ENCODE results near the gene IMPDH1.
A peak's percentile ranks its signal among the peaks of the same experiment; 100 is the strongest.

The IMPDH1 gene

GRCh38 chr7:128358233-128358632 is 51.5 kb downstream of the IMPDH1 start:
- no peaks in the 10 kb centered on the region for H3K9me3 ChIP-seq (ENCODE audit: control extremely low read depth in 1 of 5, control insufficient read depth in 4 of 5, insufficient read depth in 2 of 5, low read depth in 1 of 5, low read length in 4 of 5)
- no peak for DNase-seq
- ChIA-PET CTCF (interaction anchor here (0.9 to 67.2 kb wide), 4 partner anchors 11 to 102 kb away, joined by 3 to 1829 read pairs (median 15); partner anchors contain the start of gene IMPDH1), POLR2A (no interaction called here)
- no CpG with 5 or more reads among the region's 1 CpG for WGBS (ENCODE audit: insufficient coverage)
- H3K36me3 ChIP-seq (ENCODE audit: control insufficient read depth in 4 of 4, insufficient read depth in 4 of 4, low read length in 3 of 4): no peaks in the 10 kb centered on the region
- H3K4me3 ChIP-seq (ENCODE audit: control insufficient read depth in 1 of 7, extremely low read depth in 1 of 7, insufficient read depth in 4 of 7, low read depth in 2 of 7, low read length in 6 of 7): no peak overlapping the region
- H3K27ac ChIP-seq (ENCODE audit: insufficient read depth in 1 of 2, low read depth in 1 of 2, low read length in 2 of 2, poor library complexity in 1 of 2, severe bottlenecking in 2 of 2): no peak overlapping the region
- H3K4me1 ChIP-seq (ENCODE audit: control extremely low read depth in 1 of 4, control insufficient read depth in 4 of 4, insufficient read depth in 4 of 4, low read length in 3 of 4): peaks cover 3 to 20% (median 19%) of the 10 kb centered on the region in 4 experiments
- H3K27me3 ChIP-seq (replicated peaks in 2 of 5; ENCODE audit: control insufficient read depth in 4 of 5, insufficient read depth in 5 of 5, low read length in 4 of 5): peaks cover under 1 to 44% (median 18%) of the 10 kb centered on the region in 5 experiments

DNA sequence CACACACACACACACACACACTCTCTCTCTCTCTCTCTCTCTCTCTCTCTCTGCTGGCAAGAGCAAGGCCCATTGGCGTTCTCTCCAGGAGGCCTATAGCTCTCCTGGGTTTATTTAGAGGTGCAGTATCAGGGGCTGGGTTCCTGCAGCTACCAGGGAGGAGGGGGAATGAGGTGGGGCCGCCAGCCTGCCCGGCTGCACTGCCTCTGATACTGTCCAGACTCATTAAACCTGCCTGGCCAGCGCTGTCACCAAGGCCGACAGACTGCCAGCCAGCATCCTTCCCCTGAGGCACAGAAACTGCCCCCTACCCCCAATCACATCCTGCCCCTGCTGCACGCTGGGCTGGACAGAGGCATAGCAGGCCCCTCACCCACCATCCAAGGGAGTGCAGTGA is 52.6 kb downstream of the IMPDH1 start:
- Histone ChIP-seq H3K27me3 (replicated peaks in 2 of 5; ENCODE audit: control insufficient read depth in 4 of 5, insufficient read depth in 5 of 5, low read length in 4 of 5) (peaks cover 3 to 44% (median 18%) of the 10 kb centered on the region in 5 experiments), H3K4me1 (ENCODE audit: control extremely low read depth in 1 of 4, control insufficient read depth in 4 of 4, insufficient read depth in 4 of 4, low read length in 3 of 4) (peaks cover 3 to 22% (median 20%) of the 10 kb centered on the region in 4 experiments), H3K4me3 (ENCODE audit: control insufficient read depth in 1 of 7, extremely low read depth in 1 of 7, insufficient read depth in 4 of 7, low read depth in 2 of 7, low read length in 6 of 7) (no peak overlapping the region), H3K36me3 (ENCODE audit: control insufficient read depth in 4 of 4, insufficient read depth in 4 of 4, low read length in 3 of 4) (no peaks in the 10 kb centered on the region), H3K9me3 (ENCODE audit: control extremely low read depth in 1 of 5, control insufficient read depth in 4 of 5, insufficient read depth in 2 of 5, low read depth in 1 of 5, low read length in 4 of 5) (no peaks in the 10 kb centered on the region), H3K27ac (ENCODE audit: insufficient read depth in 1 of 2, low read depth in 1 of 2, low read length in 2 of 2, poor library complexity in 1 of 2, severe bottlenecking in 2 of 2) (no peak overlapping the region)
- 84% methylated on average over 5 of the region's 6 CpGs for WGBS (ENCODE audit: insufficient coverage)
- CTCF ChIA-PET: interaction anchor here (0.9 to 67.2 kb wide), 5 partner anchors 10 to 103 kb away, joined by 3 to 1829 read pairs (median 14); partner anchors contain the start of gene IMPDH1
- DNase-seq: no peak
- POLR2A ChIA-PET: interaction anchor here (0.6 kb wide), 1 partner anchor 576 kb away, joined by 3 read pairs; no protein-coding TSS in a partner anchor

DNA sequence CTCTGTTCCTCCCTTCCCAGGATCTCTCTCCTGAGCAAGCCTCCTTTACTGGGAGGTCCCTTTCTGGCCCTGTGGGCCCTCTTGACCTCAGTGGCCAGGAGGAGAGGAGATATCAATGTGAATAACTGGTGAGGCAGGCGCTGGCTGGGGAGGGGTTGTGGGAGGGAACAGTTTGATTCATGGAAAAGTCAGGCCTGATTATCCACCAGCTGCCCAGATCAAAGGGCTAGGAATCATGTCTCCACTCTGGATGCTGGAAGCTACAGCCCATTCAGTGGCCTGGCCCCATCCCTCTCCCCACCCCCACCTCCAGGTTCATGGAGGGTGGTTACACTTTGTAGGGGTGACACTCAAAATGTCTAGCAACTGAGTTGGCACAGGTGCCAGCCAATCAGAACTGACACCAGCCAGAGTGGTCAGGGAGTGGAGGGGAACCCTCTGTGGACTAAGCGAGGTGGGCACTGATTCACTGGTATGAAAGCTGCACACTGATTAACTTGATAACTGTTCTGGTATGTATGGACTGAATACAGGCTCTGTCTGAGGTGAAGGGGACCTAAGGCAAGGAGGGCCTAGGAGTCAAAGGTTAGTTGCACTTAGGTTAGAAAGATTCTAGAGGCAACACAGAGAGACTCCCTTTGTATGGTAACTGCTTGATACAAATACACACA is 53.1 kb downstream of the IMPDH1 start:
- H3K27ac ChIP-seq (ENCODE audit: insufficient read depth in 1 of 2, low read depth in 1 of 2, low read length in 2 of 2, poor library complexity in 1 of 2, severe bottlenecking in 2 of 2): no peak overlapping the region
- peaks cover 3 to 21% (median 19%) of the 10 kb centered on the region in 4 experiments for H3K4me1 ChIP-seq (ENCODE audit: control extremely low read depth in 1 of 4, control insufficient read depth in 4 of 4, insufficient read depth in 4 of 4, low read length in 3 of 4)
- H3K27me3 ChIP-seq (replicated peaks in 2 of 5; ENCODE audit: control insufficient read depth in 4 of 5, insufficient read depth in 5 of 5, low read length in 4 of 5): peaks cover 3 to 42% (median 17%) of the 10 kb centered on the region in 5 experiments
- no peak overlapping the region for H3K4me3 ChIP-seq (ENCODE audit: control insufficient read depth in 1 of 7, extremely low read depth in 1 of 7, insufficient read depth in 4 of 7, low read depth in 2 of 7, low read length in 6 of 7)
- no peaks in the 10 kb centered on the region for H3K36me3 ChIP-seq (ENCODE audit: control insufficient read depth in 4 of 4, insufficient read depth in 4 of 4, low read length in 3 of 4)
- no peaks in the 10 kb centered on the region for H3K9me3 ChIP-seq (ENCODE audit: control extremely low read depth in 1 of 5, control insufficient read depth in 4 of 5, insufficient read depth in 2 of 5, low read depth in 1 of 5, low read length in 4 of 5)
- 100% methylated on average over 1 of the region's 2 CpGs for WGBS (ENCODE audit: insufficient coverage)
- ChIA-PET CTCF (interaction anchor here (1.2 to 67.2 kb wide), 6 partner anchors 9 to 53 kb away, joined by 3 to 1829 read pairs (median 10); partner anchors contain the start of gene IMPDH1), POLR2A (no interaction called here)
- no peak for DNase-seq

- H3K36me3 ChIP-seq (ENCODE audit: control insufficient read depth in 4 of 4, insufficient read depth in 4 of 4, low read length in 3 of 4): no peaks in the 10 kb centered on the region
- peaks cover 3 to 14% (median 10%) of the 10 kb centered on the region in 4 experiments for H3K4me1 ChIP-seq (ENCODE audit: control extremely low read depth in 1 of 4, control insufficient read depth in 4 of 4, insufficient read depth in 4 of 4, low read length in 3 of 4)
- H3K9me3 ChIP-seq (ENCODE audit: control extremely low read depth in 1 of 5, control insufficient read depth in 4 of 5, insufficient read depth in 2 of 5, low read depth in 1 of 5, low read length in 4 of 5): no peaks in the 10 kb centered on the region
- WGBS (ENCODE audit: insufficient coverage): 100% methylated on average over 1 of the region's 1 CpG
- ChIA-PET POLR2A (no interaction called here), CTCF (interaction anchor here (1.3 to 67.2 kb wide), 4 partner anchors 9 to 56 kb away, joined by 4 to 1829 read pairs (median 10); partner anchors contain the start of genes IMPDH1 and RBM28)
- no peak overlapping the region for H3K4me3 ChIP-seq (ENCODE audit: control insufficient read depth in 1 of 7, extremely low read depth in 1 of 7, insufficient read depth in 4 of 7, low read depth in 2 of 7, low read length in 6 of 7)
- H3K27me3 ChIP-seq (replicated peaks in 2 of 5; ENCODE audit: control insufficient read depth in 4 of 5, insufficient read depth in 5 of 5, low read length in 4 of 5): peaks cover 3 to 56% (median 29%) of the 10 kb centered on the region in 5 experiments
- H3K27ac ChIP-seq (ENCODE audit: insufficient read depth in 1 of 2, low read depth in 1 of 2, low read length in 2 of 2, poor library complexity in 1 of 2, severe bottlenecking in 2 of 2): no peak overlapping the region
- DNase-seq: no peak
Observed at GRCh38 chr7:128353610-128354009, 56.2 kb downstream of the IMPDH1 start.

- POLR2A ChIA-PET: no interaction called here
- Histone ChIP-seq H3K27me3 (replicated peaks in 2 of 5; ENCODE audit: control insufficient read depth in 4 of 5, insufficient read depth in 5 of 5, low read length in 4 of 5) (peaks cover 3 to 57% (median 29%) of the 10 kb centered on the region in 5 experiments), H3K4me1 (ENCODE audit: control extremely low read depth in 1 of 4, control insufficient read depth in 4 of 4, insufficient read depth in 4 of 4, low read length in 3 of 4) (peaks cover 3 to 14% (median 10%) of the 10 kb centered on the region in 4 experiments), H3K27ac (ENCODE audit: insufficient read depth in 1 of 2, low read depth in 1 of 2, low read length in 2 of 2, poor library complexity in 1 of 2, severe bottlenecking in 2 of 2) (no peak overlapping the region), H3K9me3 (ENCODE audit: control extremely low read depth in 1 of 5, control insufficient read depth in 4 of 5, insufficient read depth in 2 of 5, low read depth in 1 of 5, low read length in 4 of 5) (no peaks in the 10 kb centered on the region), H3K36me3 (ENCODE audit: control insufficient read depth in 4 of 4, insufficient read depth in 4 of 4, low read length in 3 of 4) (no peaks in the 10 kb centered on the region), H3K4me3 (ENCODE audit: control insufficient read depth in 1 of 7, extremely low read depth in 1 of 7, insufficient read depth in 4 of 7, low read depth in 2 of 7, low read length in 6 of 7) (no peak overlapping the region)
- WGBS (ENCODE audit: insufficient coverage): 90% methylated on average over 3 of the region's 3 CpGs
- DNase-seq: no peak
- CTCF ChIA-PET: interaction anchor here (0.7 to 67.2 kb wide), 8 partner anchors 9 to 108 kb away, joined by 3 to 1829 read pairs (median 4); partner anchors contain the start of genes IMPDH1 and RBM28
Observed at GRCh38 chr7:128353189-128353588, 56.6 kb downstream of the IMPDH1 start.

DNA sequence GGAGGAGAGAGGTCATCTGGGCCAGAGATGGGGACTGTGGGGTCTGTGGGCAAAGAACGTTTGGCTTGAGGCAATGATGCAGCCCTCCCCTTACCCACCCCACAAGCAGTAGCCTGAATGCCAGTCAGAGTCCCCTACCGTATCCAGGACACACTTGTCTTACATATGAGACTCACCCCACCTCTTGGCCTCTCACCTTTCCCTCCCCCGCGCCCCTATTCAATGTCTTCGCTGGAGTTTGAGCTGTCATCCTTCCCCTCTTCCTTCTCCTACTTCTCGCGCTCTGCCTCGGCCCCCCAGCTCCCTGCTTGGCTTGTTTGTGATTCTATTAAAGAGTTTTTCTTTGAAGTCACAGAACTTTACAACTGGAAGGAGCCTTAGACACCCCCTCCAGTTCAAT is 57.1 kb downstream of the IMPDH1 start:
- Histone ChIP-seq H3K9me3 (ENCODE audit: control extremely low read depth in 1 of 5, control insufficient read depth in 4 of 5, insufficient read depth in 2 of 5, low read depth in 1 of 5, low read length in 4 of 5) (no peaks in the 10 kb centered on the region), H3K27me3 (replicated peaks in 2 of 5; ENCODE audit: control insufficient read depth in 4 of 5, insufficient read depth in 5 of 5, low read length in 4 of 5) (peaks cover 3 to 56% (median 28%) of the 10 kb centered on the region in 5 experiments), H3K27ac (ENCODE audit: insufficient read depth in 1 of 2, low read depth in 1 of 2, low read length in 2 of 2, poor library complexity in 1 of 2, severe bottlenecking in 2 of 2) (no peak overlapping the region), H3K36me3 (ENCODE audit: control insufficient read depth in 4 of 4, insufficient read depth in 4 of 4, low read length in 3 of 4) (no peaks in the 10 kb centered on the region), H3K4me3 (ENCODE audit: control insufficient read depth in 1 of 7, extremely low read depth in 1 of 7, insufficient read depth in 4 of 7, low read depth in 2 of 7, low read length in 6 of 7) (no peak overlapping the region), H3K4me1 (ENCODE audit: control extremely low read depth in 1 of 4, control insufficient read depth in 4 of 4, insufficient read depth in 4 of 4, low read length in 3 of 4) (peaks cover 0 to 14% (median 10%) of the 10 kb centered on the region in 4 experiments)
- CTCF ChIA-PET: interaction anchor here (0.7 to 67.2 kb wide), 8 partner anchors 9 to 109 kb away, joined by 3 to 1829 read pairs (median 4); partner anchors contain the start of genes IMPDH1 and RBM28
- POLR2A ChIA-PET: no interaction called here
- 76% methylated on average over 7 of the region's 8 CpGs for WGBS (ENCODE audit: insufficient coverage)
- DNase-seq: no peak

GRCh38 chr7:128352153-128352537 is 57.6 kb downstream of the IMPDH1 start:
- Histone ChIP-seq H3K27me3 (replicated peaks in 2 of 5; ENCODE audit: control insufficient read depth in 4 of 5, insufficient read depth in 5 of 5, low read length in 4 of 5) (peaks cover 3 to 54% (median 27%) of the 10 kb centered on the region in 5 experiments), H3K9me3 (ENCODE audit: control extremely low read depth in 1 of 5, control insufficient read depth in 4 of 5, insufficient read depth in 2 of 5, low read depth in 1 of 5, low read length in 4 of 5) (no peaks in the 10 kb centered on the region), H3K4me1 (ENCODE audit: control extremely low read depth in 1 of 4, control insufficient read depth in 4 of 4, insufficient read depth in 4 of 4, low read length in 3 of 4) (peaks cover 0 to 14% (median 10%) of the 10 kb centered on the region in 4 experiments), H3K27ac (ENCODE audit: insufficient read depth in 1 of 2, low read depth in 1 of 2, low read length in 2 of 2, poor library complexity in 1 of 2, severe bottlenecking in 2 of 2) (no peak overlapping the region), H3K4me3 (ENCODE audit: control insufficient read depth in 1 of 7, extremely low read depth in 1 of 7, insufficient read depth in 4 of 7, low read depth in 2 of 7, low read length in 6 of 7) (no peak overlapping the region), H3K36me3 (ENCODE audit: control insufficient read depth in 4 of 4, insufficient read depth in 4 of 4, low read length in 3 of 4) (no peaks in the 10 kb centered on the region)
- WGBS (ENCODE audit: insufficient coverage): 13% methylated on average over 32 of the region's 34 CpGs
- POLR2A ChIA-PET: no interaction called here
- CTCF ChIA-PET: interaction anchor here (1.3 to 67.2 kb wide), 5 partner anchors 13 to 75 kb away, joined by 4 to 1829 read pairs (median 186); partner anchors contain the start of gene IMPDH1
- peak; percentile 63 to 65 (median 64) for DNase-seq
